HG02884 (cell line): ENCODE measurements around the gene TSFM.

Experiments
- ATAC-seq: cut with Tn5 transposase; IDR thresholded peaks from one replicate; pipeline ENCODE4 v1.9.1; 2021; ENCODE audit warnings: mild to moderate bottlenecking, moderate library complexity; ENCODE audit not compliant: unreplicated experiment

TSFM gene

DNA sequence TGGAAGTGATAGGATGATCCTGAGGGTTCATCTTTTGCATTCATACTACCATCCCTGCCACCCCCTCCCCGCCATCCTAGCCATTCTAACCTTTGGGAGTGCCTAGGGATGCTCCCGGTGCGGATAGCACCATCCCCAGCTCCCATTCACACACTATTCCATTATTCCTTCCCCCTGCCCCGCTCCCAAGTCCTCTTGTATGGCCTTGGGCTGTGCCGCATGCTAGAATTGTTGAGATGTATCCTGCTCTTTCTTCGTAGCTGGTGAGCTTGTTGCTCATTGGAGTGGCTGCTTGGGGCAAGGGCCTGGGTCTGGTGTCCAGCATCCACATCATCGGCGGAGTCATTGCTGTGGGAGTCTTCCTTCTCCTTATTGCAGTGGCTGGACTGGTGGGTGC, 37.1 kb upstream of the TSFM start:
- ATAC-seq, result no peak

DNA sequence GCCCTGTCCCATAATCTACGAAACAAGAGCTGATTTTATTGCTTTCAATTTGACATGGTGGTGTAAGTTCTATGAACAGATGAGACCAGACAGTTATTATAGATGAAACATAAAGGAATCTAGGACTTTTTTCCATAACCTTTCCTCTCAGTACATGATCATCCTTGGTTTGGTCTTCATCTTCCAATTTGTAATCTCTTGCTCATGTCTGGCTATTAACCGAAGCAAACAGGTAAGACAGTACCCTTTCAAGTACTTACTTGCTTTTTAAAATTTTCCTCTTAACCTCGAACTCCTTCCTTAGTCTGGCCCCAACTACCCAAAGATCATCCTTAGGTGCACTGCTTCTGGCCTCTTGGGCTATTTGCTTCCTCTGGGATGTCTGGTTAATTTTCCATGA, 36.6 kb upstream of the TSFM start:
- no peak for ATAC-seq

DNA sequence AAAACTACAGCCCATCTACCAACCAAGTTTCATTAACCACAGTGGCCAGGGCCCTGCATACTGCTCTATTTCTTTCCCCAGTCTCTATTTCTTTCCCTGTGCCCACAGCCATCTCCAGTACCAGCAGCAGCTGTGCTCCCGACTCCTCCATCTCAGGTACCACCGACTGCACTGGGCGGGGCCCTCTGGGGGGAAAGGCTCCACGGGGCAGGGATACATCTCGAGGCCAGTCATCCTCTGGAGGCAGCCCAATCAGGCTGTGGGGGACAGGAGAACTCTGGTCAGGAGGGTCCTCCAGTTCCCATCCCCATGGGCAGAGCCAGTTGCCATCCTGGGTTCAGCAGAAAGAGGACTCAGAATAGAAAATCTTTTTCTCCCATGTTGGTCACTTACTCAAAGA, 33.5 kb upstream of the TSFM start:
- ATAC-seq, result no peak

DNA sequence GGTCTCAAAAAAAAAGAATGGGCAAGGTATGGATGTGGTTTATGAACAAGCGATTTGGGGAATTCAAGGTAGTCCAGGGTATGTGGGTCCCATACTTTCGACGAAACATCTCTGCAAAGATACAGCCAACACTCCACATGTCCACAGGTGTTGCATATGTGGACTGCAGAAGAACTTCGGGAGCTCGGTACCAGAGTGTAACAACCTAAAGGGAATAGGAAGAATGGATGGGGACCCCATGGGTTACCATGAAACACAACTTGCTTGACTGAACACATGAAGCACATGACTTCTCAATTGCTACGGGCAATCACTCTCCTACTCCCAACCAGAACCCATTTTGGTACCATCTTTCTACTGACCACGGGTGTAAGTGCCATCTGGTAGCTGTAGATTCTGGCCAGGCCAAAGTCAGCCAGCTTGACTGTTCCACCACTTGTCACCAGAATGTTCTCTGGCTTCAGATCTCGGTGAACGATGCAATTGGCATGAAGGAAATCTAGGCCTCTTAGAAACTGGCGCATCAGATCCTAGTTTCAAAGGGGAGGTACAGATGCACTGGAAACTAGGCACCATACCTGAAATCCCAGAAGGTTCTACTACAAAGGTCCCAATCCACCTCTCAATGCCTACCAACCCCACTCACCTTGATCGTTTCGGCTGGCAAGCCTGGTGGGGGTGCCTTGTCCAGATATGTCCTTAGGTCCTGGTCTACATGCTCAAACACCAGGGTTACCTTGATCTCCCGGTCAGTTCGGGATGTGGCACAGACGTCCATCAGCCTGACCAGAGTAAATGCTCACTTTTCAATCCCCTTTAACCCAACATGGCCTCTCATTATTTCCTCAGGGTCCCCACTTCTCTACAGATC, 31.8 kb upstream of the TSFM start:
- ATAC-seq, result no peak

DNA sequence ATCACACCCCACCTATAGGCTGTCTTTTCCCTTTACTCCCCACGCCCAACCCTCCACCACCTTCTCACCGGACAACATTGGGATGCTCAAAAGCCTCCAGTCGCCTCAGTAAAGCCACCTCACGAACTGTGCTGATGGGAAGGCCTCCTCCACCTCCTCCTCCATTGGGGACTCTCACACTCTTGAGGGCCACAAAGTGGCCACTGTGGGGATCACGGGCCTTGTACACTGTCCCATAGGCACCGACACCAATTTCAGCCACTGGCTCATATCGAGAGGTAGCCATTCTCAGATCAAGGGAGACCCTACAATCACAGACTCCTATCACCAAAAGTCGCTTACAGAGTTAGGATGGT, 31.2 kb upstream of the TSFM start:
- ATAC-seq, result no peak

DNA sequence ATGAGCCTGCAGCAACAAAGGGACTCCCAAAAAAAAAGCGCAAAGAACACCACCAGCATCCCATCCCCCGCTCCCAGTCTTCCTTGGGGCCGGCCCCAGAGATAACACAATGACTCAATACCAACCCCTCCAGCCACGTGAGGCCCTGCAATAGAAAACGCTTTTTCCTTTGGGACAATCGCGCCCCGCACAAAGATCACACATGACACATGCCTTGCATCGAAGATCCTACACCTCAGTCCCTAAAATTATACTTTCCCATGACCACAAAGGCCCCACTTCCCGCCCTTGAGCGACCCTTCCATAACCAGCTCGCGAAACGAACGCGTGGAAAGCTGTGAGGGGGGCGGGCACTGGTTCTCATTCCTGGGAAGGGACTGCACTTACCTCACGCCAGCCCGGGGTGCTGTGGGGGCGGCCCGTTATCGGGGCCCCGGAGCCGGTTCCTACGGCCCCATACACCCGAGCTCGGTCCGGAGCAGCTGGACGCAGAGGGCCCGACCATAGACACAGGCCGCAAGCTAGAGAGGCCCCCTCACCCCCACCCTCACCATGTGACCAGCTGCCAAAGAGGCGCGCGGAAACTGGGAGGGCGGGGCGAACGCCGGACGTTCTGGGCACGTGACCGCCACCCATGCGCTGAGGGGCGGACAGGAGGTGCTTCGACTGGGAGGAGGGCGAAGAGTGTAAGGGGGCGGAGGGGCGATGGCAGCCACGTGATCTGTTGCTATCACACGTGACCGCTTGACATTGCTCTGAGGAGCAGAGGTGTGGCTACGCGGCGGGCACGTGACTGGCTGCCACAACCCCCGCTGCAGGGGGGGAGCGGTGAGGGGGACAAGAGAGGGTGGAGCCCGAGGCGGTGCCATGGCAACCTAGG, 30.6 kb upstream of the TSFM start, which contains the start of gene CDK4:
TSS of gene CDK4 (minus strand) at position 523 of the 880 bp plus-strand sequence. CDS start 593 bp downstream, outside the sequence.
- peak; percentile 56 for ATAC-seq

DNA sequence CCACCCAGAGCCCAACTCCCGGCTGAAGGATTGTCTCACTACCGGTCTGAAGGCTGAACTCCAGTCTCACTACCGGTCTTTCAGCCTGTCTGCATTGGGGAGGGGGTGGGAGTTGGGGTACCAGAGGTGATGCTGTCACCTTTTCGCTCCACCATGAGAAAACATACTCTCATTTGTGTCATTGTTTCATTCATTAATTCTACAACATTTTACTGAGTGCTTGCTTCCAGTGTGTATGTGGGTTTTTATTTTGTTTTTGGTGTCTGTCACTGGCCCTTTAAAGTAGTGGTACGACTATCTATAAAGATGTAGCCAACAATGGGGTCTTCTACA, 30.0 kb upstream of the TSFM start:
- ATAC-seq, result no peak

DNA sequence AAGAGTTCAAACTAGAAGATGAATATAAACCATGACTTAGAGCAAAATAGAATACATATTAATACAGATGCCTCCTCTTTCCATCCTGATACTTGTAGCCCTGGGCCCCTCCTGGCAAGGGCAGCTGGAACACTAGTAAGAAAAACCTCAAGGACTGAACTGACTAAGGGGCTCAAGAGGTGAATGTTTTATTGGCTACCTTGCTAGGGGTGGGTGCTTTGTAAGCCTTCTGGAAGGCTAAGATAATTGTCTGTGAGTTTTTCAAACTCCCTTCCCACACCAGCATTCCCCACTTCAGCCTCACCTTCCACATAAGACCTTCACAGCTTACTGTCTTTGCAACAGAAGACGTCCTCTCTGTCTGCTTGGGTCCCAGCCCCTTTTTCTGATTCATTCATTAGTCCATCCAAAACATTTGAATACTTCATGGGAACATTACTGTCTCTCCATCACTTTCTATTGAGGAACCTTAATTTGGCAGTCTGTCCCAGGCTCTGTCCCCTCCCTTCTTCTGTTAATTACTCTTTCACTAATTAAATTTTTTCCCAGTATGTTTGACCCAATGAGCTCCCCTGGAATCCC, 28.7 kb upstream of the TSFM start:
- ATAC-seq, result no peak

DNA sequence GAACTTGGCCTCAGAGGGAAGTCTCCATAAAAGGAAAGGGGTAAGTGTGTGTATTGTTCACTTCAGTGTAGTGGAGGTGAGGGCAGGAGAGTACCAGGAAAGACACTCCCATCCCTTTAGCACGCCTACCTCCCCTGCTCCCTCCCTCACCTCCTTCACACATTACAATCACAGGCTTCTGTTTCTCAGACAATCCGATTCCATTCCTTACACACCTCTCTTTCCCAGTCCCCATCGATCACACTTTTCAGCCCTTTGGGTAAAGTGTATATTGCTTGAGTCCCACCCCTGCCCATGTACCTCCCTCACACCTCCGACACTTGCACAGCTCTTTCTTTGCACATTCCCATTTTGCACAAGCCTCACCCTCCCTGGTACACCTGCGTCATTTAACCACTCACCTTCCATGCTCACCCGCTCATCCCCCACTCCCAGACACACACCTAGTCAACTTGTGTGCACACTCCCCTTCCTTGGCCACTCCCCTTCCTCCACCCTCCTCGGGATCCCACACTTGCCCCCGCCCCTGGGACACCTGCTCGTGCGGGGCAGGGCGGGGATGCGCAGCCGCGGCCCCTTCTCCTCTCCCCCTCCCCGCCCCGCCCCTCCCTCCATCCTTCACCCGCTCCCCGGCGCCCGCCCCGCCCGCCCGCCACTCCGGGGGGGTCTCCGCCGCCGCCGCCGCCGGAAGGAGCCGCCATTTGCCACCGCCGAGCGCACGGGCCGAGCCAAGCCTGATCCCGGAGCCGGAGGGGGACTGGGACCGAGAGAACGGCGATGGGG, 28.0 kb upstream of the TSFM start, which contains the start of gene MARCHF9:
TSS of gene MARCHF9 (plus strand) at position 693 of the 783 bp plus-strand sequence. CDS start 426 bp downstream, outside the sequence.
- peak; percentile 34 for ATAC-seq

DNA sequence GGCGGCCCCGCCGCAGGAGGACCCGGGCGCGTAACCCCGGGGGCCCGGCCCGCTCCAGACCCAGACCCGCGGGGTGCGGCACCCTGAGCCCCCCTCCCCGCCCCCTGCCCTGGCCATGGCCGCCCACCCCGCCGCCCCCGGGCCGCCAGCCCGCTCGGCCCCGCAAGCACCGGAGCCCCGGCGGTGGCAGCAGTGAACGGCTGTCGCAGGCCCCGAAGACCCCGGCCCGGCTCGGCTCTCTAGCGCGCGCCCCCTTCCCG, 27.5 kb upstream of the TSFM start:
- ATAC-seq, result no peak

DNA sequence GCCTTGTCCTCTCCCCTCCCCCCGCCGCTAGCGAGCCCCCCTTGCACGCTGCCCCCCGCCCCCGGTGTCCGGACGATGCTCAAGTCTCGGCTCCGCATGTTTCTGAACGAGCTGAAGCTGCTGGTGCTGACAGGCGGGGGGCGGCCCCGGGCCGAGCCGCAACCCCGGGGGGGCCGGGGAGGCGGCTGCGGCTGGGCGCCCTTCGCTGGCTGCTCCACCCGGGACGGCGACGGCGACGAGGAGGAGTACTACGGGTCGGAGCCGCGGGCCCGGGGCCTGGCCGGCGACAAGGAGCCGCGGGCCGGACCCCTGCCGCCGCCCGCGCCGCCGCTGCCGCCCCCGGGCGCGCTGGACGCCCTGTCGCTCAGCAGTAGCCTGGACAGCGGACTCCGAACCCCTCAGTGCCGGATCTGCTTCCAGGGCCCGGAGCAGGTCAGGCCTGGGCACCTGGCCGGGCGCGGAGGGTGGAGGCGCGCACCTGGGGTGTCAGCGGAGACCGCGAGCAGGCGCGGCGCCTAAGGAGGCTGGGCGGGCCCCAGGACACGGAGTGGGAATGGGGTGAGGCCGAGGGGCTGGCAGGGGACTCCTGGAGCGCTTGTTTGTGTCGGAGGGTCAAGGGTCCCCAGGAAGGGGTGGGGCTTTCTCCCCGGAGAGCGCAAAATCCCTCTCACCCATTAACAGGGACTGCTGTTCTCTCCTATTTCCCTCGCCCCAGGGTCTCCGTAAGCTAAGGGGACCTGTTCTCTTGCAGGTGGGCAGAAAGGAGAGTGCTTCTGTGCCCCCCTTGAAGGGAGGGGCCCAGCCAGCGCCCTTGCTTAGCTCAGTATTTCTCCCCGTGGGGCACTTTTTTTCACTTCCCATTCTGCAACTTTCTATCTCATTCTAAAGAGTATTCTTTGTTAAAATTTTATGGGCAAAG, 26.9 kb upstream of the TSFM start:
- ATAC-seq, result no peak

DNA sequence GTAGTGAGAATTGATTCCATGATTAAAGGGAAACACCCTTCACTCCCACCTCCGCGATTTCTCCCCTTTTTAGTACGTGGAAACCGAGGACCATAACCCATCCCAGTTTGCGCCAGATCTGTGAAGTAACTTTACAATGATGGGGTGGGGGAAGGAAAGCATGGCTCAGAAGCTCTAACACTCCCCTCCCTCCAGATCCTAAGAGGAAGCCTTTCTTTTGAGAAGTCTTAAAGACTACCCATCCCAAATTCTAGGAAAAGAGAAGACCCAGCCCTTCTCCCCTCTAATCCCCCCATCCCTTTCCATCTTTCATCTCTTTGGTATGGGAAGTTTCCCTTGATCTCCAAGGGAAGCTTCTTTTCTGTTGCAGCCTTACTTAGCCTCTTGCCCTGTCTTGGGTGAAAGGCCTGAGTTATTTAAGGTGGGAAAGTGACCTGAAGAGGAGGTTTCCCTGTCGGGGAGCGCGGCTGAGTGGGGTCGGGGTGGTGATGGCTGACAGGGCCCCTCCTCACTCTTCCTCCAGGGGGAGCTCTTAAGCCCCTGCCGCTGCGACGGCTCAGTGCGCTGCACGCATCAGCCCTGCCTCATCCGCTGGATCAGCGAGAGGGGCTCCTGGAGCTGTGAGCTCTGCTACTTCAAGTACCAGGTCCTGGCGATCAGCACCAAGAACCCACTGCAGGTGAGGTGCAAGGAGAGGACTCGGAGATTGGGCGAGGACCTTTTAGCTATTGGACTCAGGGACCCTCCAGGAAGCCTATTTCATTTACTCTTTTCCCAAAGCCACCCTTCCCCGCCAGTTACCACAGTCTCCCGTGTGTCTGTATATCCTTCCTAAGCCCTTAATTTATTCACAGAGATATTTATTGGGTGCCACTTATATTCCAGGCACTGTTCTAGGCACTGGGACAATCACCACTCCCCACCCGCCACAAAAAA, 25.9 kb upstream of the TSFM start:
- no peak for ATAC-seq

DNA sequence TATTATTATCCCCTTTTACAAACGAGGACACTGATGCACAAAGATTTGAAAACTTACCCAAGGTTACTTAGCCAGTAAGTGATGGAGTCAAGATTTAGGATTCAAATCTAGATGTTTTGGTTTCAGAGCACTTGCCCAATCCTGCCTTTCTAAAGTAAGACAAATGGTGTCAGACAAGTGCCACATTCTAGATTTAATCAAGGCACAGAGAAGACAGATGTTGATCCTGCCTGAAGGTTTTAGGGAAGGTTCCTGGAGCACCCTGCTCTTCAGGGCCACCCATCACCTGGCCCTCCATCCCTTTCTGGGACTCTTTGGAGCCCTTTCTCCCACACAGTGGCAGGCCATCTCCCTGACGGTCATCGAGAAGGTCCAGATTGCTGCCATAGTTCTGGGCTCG, 24.8 kb upstream of the TSFM start:
- ATAC-seq, result no peak

DNA sequence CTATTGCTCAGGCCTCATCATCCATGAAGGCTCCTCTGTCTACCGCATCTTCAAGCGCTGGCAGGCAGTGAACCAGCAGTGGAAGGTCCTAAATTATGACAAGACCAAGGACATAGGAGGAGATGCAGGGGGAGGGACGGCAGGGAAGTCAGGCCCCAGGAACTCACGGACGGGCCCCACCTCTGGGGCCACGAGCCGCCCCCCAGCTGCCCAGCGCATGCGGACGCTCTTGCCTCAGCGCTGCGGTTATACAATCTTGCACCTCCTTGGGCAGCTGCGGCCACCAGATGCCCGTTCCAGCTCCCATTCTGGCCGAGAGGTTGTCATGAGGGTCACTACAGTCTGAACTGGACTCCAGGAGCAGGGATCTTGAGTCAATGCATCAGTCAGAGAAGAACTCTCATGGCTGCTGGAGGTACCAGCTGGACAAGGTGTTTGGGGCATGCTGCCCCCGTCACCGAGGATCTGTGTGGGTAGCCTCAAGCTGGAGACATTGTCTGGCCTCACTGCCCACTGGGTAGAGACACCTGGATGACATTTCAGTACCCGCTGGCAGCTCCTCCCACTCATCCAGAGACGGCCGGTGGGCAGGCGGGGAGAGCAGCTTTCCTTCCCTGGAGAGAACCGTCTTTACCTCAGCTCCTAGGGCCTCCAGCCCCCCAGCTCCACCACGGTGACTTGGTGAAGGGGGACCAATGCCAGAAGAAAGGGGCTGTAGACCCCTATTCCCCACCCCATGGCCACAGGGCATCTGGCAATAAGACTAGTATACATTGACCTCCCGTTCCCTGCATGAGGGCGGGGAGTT, 23.8 kb upstream of the TSFM start:
- ATAC-seq, result no peak

DNA sequence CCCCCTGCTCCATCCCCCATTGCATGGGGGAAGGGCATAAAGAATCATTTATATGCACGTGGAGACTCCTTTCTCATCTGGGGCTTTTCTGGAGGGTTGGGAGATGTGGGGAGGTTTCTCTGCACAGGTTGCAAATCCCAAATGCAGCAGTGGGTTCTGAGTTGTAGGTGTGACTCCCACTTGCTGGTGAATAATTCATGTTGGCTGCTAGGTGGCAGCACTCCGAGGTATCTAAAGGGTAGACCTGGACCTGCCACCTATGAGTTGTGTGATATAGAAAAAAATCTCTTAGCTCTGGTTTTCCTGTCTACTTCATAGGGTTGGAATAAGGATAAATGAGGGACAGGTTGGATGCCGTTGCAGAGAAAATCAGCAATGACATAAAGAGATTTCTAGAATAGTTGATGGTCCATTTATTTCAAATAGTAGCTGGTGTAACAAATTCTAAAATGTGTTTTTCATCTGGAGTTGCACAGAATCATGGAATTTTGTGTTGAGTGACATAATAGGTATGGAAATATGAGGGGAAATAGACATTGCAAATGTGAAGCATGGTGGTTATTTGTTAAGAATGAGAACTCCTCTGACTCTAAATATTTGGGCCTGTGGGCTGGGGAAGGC, 23.1 kb upstream of the TSFM start:
- no peak for ATAC-seq

DNA sequence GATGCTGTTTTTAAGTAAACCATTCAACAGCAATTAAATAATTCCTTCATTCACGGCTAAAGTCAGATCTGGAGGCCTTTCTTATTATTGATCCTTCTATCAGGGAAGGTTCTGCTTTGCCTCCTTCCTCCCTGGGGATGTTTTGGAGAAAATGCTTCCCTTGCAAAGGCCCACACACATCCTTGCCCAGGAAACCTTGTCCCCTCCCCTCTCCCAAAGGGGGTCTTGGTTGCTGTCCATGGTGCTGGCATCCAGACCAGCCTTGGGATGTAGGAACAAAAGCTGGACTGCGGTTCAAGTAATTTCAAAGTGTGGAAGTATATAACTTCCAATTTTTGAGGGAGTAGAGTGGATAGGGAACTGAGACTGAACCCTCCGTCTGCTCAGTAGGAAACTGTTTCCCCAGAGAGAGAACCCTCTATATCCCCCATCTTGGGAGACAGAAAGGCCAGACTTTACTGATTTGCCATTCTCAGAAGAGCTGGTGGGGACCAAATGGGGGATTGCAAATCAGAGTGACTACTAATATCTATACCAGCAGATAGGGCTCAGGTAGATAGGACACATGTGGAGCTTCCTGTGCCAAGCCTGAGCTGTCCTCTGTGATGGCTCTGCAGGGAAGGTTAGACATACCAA, 22.1 kb upstream of the TSFM start:
- no peak for ATAC-seq

DNA sequence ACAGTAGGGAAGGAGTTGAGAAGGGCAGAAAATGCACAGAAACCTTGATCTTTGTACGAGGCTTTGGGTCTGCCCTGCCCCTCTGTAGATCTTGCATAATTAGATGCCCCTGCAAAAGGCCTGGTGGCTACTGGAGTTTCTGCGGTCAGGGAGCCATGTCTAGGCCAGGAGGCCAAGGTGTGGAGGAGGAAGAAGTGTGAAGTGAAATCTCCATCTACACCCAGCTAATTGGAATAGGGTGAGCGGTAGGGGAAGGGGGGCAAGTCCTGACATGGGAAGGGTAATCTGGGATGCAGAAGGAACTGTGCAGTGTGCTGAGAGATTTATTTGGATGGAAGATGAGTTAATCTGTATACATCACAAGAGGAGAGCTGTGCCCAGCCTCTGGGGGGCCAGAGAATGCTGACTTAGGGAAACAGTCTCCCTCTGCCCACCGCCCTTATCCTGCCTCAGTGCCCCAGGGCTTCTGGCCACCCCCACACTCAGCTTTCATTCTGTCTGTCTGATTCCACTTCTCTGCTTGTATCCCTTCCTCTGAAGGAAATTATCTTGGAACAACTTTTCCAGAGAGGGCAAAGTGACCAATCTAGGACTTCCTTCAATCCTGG, 21.1 kb upstream of the TSFM start:
- no peak for ATAC-seq
